GM12878 (cell line): ENCODE measurements around the gene PRSS57. TPM values are rescaled to one million over a fixed set of nuclear protein-coding genes. Genes with fewer than 3 reads are reported as not detected.
A peak's percentile ranks its signal among the peaks of the same experiment; 100 is the strongest.

ENCODE experiments used
- ATAC-seq: fragments of 200-7000 bp; cut with Tn5 transposase; 3 replicates; pipeline ENCODE4 v1.9.1; 2020; ENCODE audit warnings: mild to moderate bottlenecking, moderate library complexity
- BruUV-seq: library from RNA; stranded (reverse); fragments of 400-500 nt; replicated peaks from 2 replicates; lab custom pipeline; 2021; lab: Mats Ljungman, UMichigan
- CTCF ChIA-PET: fragments of 300-600 bp; sonication (Branson Sonifier 250); formaldehyde crosslinking; extraction: SDS; loops from one replicate; lab custom pipeline; 2021; ENCODE audit warnings: inconsistent platforms; lab: Yijun Ruan, JAX
- POLR2A ChIA-PET: fragments of 350-600 bp; formaldehyde crosslinking; extraction: SDS; loops from one replicate; lab custom pipeline; 2021; ENCODE audit warnings: inconsistent platforms; lab: Charles Lee
- RAD21 ChIA-PET: fragments of 300-600 bp; sonication (Branson Sonifier 250); formaldehyde crosslinking; loops from one replicate; lab custom pipeline; 2023; ENCODE audit warnings: antibody characterized with exemption; ENCODE audit not compliant: unreplicated experiment; lab: Charles Lee
- SMC1A ChIA-PET: fragments of 300-600 bp; sonication (Branson Sonifier 250); formaldehyde crosslinking; loops from one replicate; lab custom pipeline; 2023; ENCODE audit not compliant: unreplicated experiment, uncharacterized antibody; lab: Charles Lee
- DNase-seq: peaks from one replicate; pipeline ENCODE4 v3.0.0-alpha.2; 2011; ENCODE audit warnings: low read depth, low spot score
- FAIRE-seq: peaks from 3 replicates; lab custom pipeline; 2011; peaks lifted over from hg19 to GRCh38; lab: Jason Lieb, UNC
- H2AFZ ChIP-seq: 2 replicates; pipeline ENCODE4 v1.6.0; 2011; ENCODE audit warnings: low read depth, low read length, control low read depth; ENCODE audit not compliant: control insufficient read depth
- H3K27ac ChIP-seq: 2 replicates; pipeline ENCODE4 v1.5.1; 2011; ENCODE audit warnings: control low read depth; ENCODE audit not compliant: control insufficient read depth, insufficient read depth
- H3K27me3 ChIP-seq, 2 experiments: replicated peaks in 1 of 2; 2 replicates each; pipeline versions ENCODE4 v1.6.0 to v1.6.1; 2011; ENCODE audit warnings: low read length in 1 of 2; ENCODE audit not compliant: control insufficient read depth in 2 of 2, insufficient read depth in 2 of 2
- H3K36me3 ChIP-seq, 2 experiments: 2 replicates each; pipeline ENCODE4 v1.5.1; 2011; ENCODE audit warnings: low read length in 1 of 2; ENCODE audit not compliant: control insufficient read depth in 2 of 2, insufficient read depth in 2 of 2
- H3K4me1 ChIP-seq: 2 replicates; pipeline ENCODE4 v1.6.1; 2011; ENCODE audit warnings: mild to moderate bottlenecking, low read length, moderate library complexity, mixed read lengths; ENCODE audit not compliant: control insufficient read depth, insufficient read depth
- H3K4me2 ChIP-seq: 2 replicates; pipeline ENCODE4 v1.6.0; 2011; ENCODE audit warnings: control low read depth; ENCODE audit not compliant: control insufficient read depth, insufficient read depth
- H3K4me3 ChIP-seq: fragments of 200-600 bp; sonication (generic); 2 replicates; pipeline ENCODE4 v1.5.1; 2016
- H3K79me2 ChIP-seq: 2 replicates; pipeline ENCODE4 v1.6.0; 2011; ENCODE audit warnings: low read length; ENCODE audit not compliant: control insufficient read depth, insufficient read depth
- H3K9ac ChIP-seq: 2 replicates; pipeline ENCODE4 v1.8.0; 2011; ENCODE audit warnings: low read length, control low read depth, mixed read lengths; ENCODE audit not compliant: control insufficient read depth, insufficient read depth
- H3K9me3 ChIP-seq: replicated peaks from 3 replicates; pipeline ENCODE4 v1.5.1; 2011; ENCODE audit warnings: mild to moderate bottlenecking, low read length; ENCODE audit not compliant: control insufficient read depth, insufficient read depth
- H4K20me1 ChIP-seq: 2 replicates; pipeline ENCODE4 v1.6.0; 2011; ENCODE audit not compliant: control insufficient read depth, insufficient read depth
- BMI1 ChIP-seq: fragments of 450-650 bp; IDR thresholded peaks from 2 replicates; pipeline ENCODE4 v1.6.1; 2016; ENCODE audit warnings: mild to moderate bottlenecking, moderate library complexity, borderline replicate concordance
- CEBPB ChIP-seq, 2 experiments: fragments of 150-350 bp in 1 of 2; IDR thresholded peaks; 2 replicates each; pipeline ENCODE4 v1.6.1; 2012 to 2014; ENCODE audit warnings: low read depth in 2 of 2, low read length in 2 of 2, borderline replicate concordance in 1 of 2, inconsistent platforms in 1 of 2
- CHD1 ChIP-seq: IDR thresholded peaks from 2 replicates; pipeline ENCODE4 v1.6.1; 2012; ENCODE audit warnings: low read depth, low read length, improper control_type of control experiment
- CHD2 ChIP-seq: IDR thresholded peaks from 2 replicates; pipeline ENCODE4 v1.6.1; 2011; ENCODE audit warnings: low read depth, low read length, improper control_type of control experiment, borderline replicate concordance
- E2F4 ChIP-seq: IDR thresholded peaks from 2 replicates; pipeline ENCODE4 v1.6.1; 2012; ENCODE audit warnings: low read depth, low read length, improper control_type of control experiment
- ELK1 ChIP-seq: IDR thresholded peaks from 2 replicates; pipeline ENCODE4 v1.6.1; 2012; ENCODE audit warnings: low read depth, low read length, improper control_type of control experiment
- ESRRA ChIP-seq: IDR thresholded peaks from 2 replicates; pipeline ENCODE4 v1.6.1; 2012; ENCODE audit warnings: mild to moderate bottlenecking, low read length, improper control_type of control experiment
- HCFC1 ChIP-seq: fragments of 150-350 bp; IDR thresholded peaks from 2 replicates; pipeline ENCODE4 v1.6.1; 2014; ENCODE audit warnings: low read length
- MYC ChIP-seq: IDR thresholded peaks from 2 replicates; pipeline ENCODE4 v1.6.1; 2011; ENCODE audit warnings: mild to moderate bottlenecking, low read length, moderate library complexity, inconsistent platforms; ENCODE audit not compliant: insufficient read depth, insufficient replicate concordance, insufficient read length, severe bottlenecking
- NBN ChIP-seq: fragments of 450-650 bp; IDR thresholded peaks from 2 replicates; pipeline ENCODE4 v1.6.1; 2016
- PBX3 ChIP-seq: IDR thresholded peaks from 2 replicates; pipeline ENCODE4 v1.6.1; 2011; ENCODE audit warnings: mild to moderate bottlenecking, low read depth, low read length, moderate library complexity; ENCODE audit not compliant: insufficient replicate concordance
- POLR2AphosphoS2 ChIP-seq: IDR thresholded peaks from 2 replicates; pipeline ENCODE4 v1.6.1; 2011; ENCODE audit warnings: low read depth, mild to moderate bottlenecking, low read length, improper control_type of control experiment, moderate library complexity
- RAD51 ChIP-seq: fragments of 450-650 bp; IDR thresholded peaks from 2 replicates; pipeline ENCODE4 v1.6.1; 2016; ENCODE audit warnings: moderate library complexity, mild to moderate bottlenecking, inconsistent platforms
- SREBF1 ChIP-seq: IDR thresholded peaks from 2 replicates; pipeline ENCODE4 v1.6.1; 2012; ENCODE audit warnings: mild to moderate bottlenecking, low read length
- SREBF2 ChIP-seq: IDR thresholded peaks from 2 replicates; pipeline ENCODE4 v1.6.1; 2012; ENCODE audit warnings: mild to moderate bottlenecking, low read length
- USF2 ChIP-seq: IDR thresholded peaks from 2 replicates; pipeline ENCODE4 v1.6.1; 2011; ENCODE audit warnings: low read depth, low read length, improper control_type of control experiment, borderline replicate concordance
- WGBS: methylation state at CpG from one replicate; pipeline ENCODE4 v1.1.6; 2016; ENCODE audit warnings: low lambda C conversion rate; ENCODE audit not compliant: insufficient replicate concordance, insufficient coverage; ENCODE audit errors: missing lambda C conversion rate; 5-methylcytosine and 5-hydroxymethylcytosine counted together
- in situ Hi-C: fragments of 300-500 bp; cut with MboI; formaldehyde crosslinking; loops from 9 replicates; pipeline ENCODE4 v1.14.3; 2018; ENCODE audit warnings: mixed read lengths
- intact Hi-C: fragments of 100-400 bp; cut with micrococcal nuclease; formaldehyde crosslinking; loops from one replicate; pipeline ENCODE4 v1.14.2; 2022; ENCODE audit not compliant: unreplicated experiment
- polyA plus RNA-seq, 11 experiments: library from polyadenylated mRNA; depleted of rRNA in 4 of 11; unstranded in 6 of 11; stranded (reverse) in 5 of 11; fragments of >200 nt; fragmentation: Nextera tagmentation in 4 of 11; fragmentation: Illumina TruSeq in 1 of 11; extraction: Ambion mirVana in 4 of 11; extraction: Trizol in 1 of 11; gene quantifications; 1 replicate in 1 of 11; 2 replicates in 10 of 11; pipeline versions ENCODE4 v1.2.1 to v1.2.3, GENCODE V29; 2011 to 2016; ENCODE audit warnings: inconsistent platforms in 2 of 11, missing spikeins in 2 of 11, low read depth in 1 of 11
- total RNA-seq, 4 experiments: library from RNA; depleted of rRNA in 3 of 4; stranded (reverse); fragments of >200 nt in 3 of 4; fragmentation: Illumina TruSeq in 1 of 4; extraction: Trizol in 1 of 4; gene quantifications; 2 replicates each; pipeline versions ENCODE4 v1.2.1 to v1.2.3, GENCODE V29; 2013 to 2021

PRSS57 gene
- total and polyA plus RNA-seq, 10 of the 15 experiments (the other 5 are each of a cell fraction or from before 2014, with no cell fraction given): not detected

GRCh38 chr19:731000-731399, 35.7 kb upstream of the PRSS57 start (continued):
- TF ChIP-seq E2F4 (no peak), USF2 (no peak), MYC (no peak), SREBF2 (no peak)
- TF ChIP-seq, all 136 proteins: peak for 0

- SMC1A ChIA-PET: interaction anchor here (1.5 kb wide), 1 partner anchor 60 kb away, joined by 5 read pairs; no protein-coding TSS in a partner anchor
- no peaks in the 10 kb centered on the region for H3K79me2 ChIP-seq
- H3K4me3 ChIP-seq: no peak overlapping the region
- H3K9me3 ChIP-seq: no peaks in the 10 kb centered on the region
- H3K9ac ChIP-seq: no peak overlapping the region
- BruUV-seq: no TSS peak
- no peaks in the 10 kb centered on the region for H3K36me3 ChIP-seq
- in situ Hi-C loops: loop anchor here (5.0 kb wide), 2 partner anchors 63 to 143 kb away; partner anchors contain the start of gene HCN2
- H3K27ac ChIP-seq: no peak overlapping the region
- DNase-seq: no peak
- H3K4me1 ChIP-seq: peaks cover 5% of the 10 kb centered on the region
- intact Hi-C loops: loop anchor here (5.0 kb wide), 1 partner anchor 143 kb away; the partner anchor contains the start of gene HCN2
- H3K4me2 ChIP-seq: no peak overlapping the region
- no peak overlapping the region for H2AFZ ChIP-seq
- no peaks in the 10 kb centered on the region for H4K20me1 ChIP-seq
- FAIRE-seq: no peak
- RAD21 ChIA-PET: interaction anchor here (1.4 kb wide), 1 partner anchor 54 kb away, joined by 3 read pairs; the partner anchor contains the start of gene FSTL3
- WGBS: 54% methylated on average over 14 of the region's 14 CpGs
- peak; percentile 17; the same call in 2 of the 3 replicates for ATAC-seq
- POLR2A ChIA-PET: interaction anchor here (0.6 to 1.4 kb wide), 4 partner anchors 50 to 613 kb away, joined by 3 to 5 read pairs (median 4); no protein-coding TSS in a partner anchor
- no peaks in the 10 kb centered on the region for H3K27me3 ChIP-seq
- TF ChIP-seq BMI1 (no peak), SREBF1 (no peak), CEBPB (IDR thresholded peaks at IDR 0.05; ENCODE audit: borderline replicate concordance in 1 of 2, low read depth in 2 of 2, low read length in 2 of 2) (no peak), ELK1 (no peak), POLR2AphosphoS2 (no peak), CHD1 (no peak), ESRRA (no peak), NBN (no peak), PBX3 (no peak), CHD2 (no peak), HCFC1 (no peak), RAD51 (no peak)
- TF ChIP-seq, all 136 proteins: peak for 0
- CTCF ChIA-PET: interaction anchor here (0.6 to 1.1 kb wide), 3 partner anchors 26 to 223 kb away, joined by 3 to 4 read pairs (median 4); partner anchors contain the start of gene TPGS1
Observed at GRCh38 chr19:729965-730668, 34.9 kb upstream of the PRSS57 start.
